Neutrophil (primary cell): Measurements from ENCODE around the gene ABCF1.
A peak's percentile ranks its signal among the peaks of the same experiment; 100 is the strongest.

Source experiments
- H3K27ac ChIP-seq: fragments of 200-600 bp; sonication (generic); 2 replicates; pipeline ENCODE4 v1.5.1; 2016; ENCODE audit warnings: mild to moderate bottlenecking, moderate library complexity
- H3K27me3 ChIP-seq: fragments of 200-600 bp; sonication (generic); 2 replicates; pipeline ENCODE4 v1.6.0; 2016; ENCODE audit warnings: mild to moderate bottlenecking
- H3K36me3 ChIP-seq: fragments of 200-600 bp; sonication (generic); 2 replicates; pipeline ENCODE4 v1.5.1; 2017
- H3K4me1 ChIP-seq, 2 experiments: fragments of 200-600 bp in 1 of 2; sonication (generic) in 1 of 2; 1 replicate in 1 of 2; 2 replicates in 1 of 2; pipeline versions ENCODE4 v1.5.1 to v1.6.1; 2013 to 2016; ENCODE audit warnings: low read depth in 1 of 2, low read length in 1 of 2, mild to moderate bottlenecking in 1 of 2, moderate library complexity in 1 of 2; ENCODE audit not compliant: control insufficient read depth in 1 of 2, insufficient read depth in 1 of 2
- H3K4me3 ChIP-seq, 2 experiments: fragments of 200-600 bp in 1 of 2; sonication (generic) in 1 of 2; 1 replicate in 1 of 2; 2 replicates in 1 of 2; pipeline ENCODE4 v1.5.1; 2013 to 2016; ENCODE audit warnings: low read depth in 1 of 2, low read length in 1 of 2, mild to moderate bottlenecking in 1 of 2, moderate library complexity in 1 of 2
- H3K9me3 ChIP-seq: fragments of 200-600 bp; sonication (generic); 2 replicates; pipeline ENCODE4 v1.5.1; 2016
- TF ChIP-seq, protein P1 (sequence below): fragments of 200-600 bp; sonication (generic); IDR thresholded peaks from 2 replicates; pipeline ENCODE4 v1.5.1; 2016; ENCODE audit warnings: antibody characterized with exemption

Gene ABCF1

GRCh38 chr6:30572148-30572547, 906 bp downstream of the ABCF1 start:
- Histone ChIP-seq H3K4me3 (peak overlapping the region; percentile 90 to 92), H3K9me3 (no peaks in the 10 kb centered on the region), H3K27me3 (no peaks in the 10 kb centered on the region), H3K36me3 (peaks cover 5% of the 10 kb centered on the region), H3K27ac (peak overlapping the region; percentile 90), H3K4me1 (peaks cover 19 to 20% of the 10 kb centered on the region in 2 experiments)
- TF ChIP-seq, protein P1, sequence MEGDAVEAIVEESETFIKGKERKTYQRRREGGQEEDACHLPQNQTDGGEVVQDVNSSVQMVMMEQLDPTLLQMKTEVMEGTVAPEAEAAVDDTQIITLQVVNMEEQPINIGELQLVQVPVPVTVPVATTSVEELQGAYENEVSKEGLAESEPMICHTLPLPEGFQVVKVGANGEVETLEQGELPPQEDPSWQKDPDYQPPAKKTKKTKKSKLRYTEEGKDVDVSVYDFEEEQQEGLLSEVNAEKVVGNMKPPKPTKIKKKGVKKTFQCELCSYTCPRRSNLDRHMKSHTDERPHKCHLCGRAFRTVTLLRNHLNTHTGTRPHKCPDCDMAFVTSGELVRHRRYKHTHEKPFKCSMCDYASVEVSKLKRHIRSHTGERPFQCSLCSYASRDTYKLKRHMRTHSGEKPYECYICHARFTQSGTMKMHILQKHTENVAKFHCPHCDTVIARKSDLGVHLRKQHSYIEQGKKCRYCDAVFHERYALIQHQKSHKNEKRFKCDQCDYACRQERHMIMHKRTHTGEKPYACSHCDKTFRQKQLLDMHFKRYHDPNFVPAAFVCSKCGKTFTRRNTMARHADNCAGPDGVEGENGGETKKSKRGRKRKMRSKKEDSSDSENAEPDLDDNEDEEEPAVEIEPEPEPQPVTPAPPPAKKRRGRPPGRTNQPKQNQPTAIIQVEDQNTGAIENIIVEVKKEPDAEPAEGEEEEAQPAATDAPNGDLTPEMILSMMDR: no peak

DNA sequence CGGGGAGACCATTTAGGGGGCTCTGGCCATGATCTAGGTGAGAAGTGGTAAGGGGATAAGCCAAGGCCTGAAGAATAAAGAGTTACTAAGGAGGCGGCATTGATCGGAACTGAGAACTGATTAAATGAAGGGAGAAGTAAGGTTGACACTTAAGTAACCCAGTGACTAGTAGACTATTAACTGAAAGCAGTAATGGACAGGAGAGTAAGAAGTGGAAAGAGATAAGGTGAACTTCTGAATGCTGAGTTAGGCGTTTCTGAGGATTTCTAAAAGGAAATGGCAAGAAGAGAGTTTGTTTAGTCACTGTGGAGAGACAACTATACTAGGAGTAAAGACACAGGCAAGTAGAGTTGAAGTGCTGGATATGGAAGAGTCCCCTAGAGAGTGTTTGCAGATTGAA, 1.9 kb downstream of the ABCF1 start:
- Histone ChIP-seq H3K27ac (no peak overlapping the region), H3K4me1 (peaks cover 19 to 20% of the 10 kb centered on the region in 2 experiments), H3K27me3 (no peaks in the 10 kb centered on the region), H3K36me3 (peaks cover 15% of the 10 kb centered on the region), H3K4me3 (no peak overlapping the region), H3K9me3 (no peaks in the 10 kb centered on the region)
- TF ChIP-seq, protein P1: no peak

GRCh38 chr6:30578051-30578450, 6.8 kb downstream of the ABCF1 start:
- no peaks in the 10 kb centered on the region for H3K4me1 ChIP-seq
- TF ChIP-seq, protein P1: no peak
- H3K27ac ChIP-seq: no peak overlapping the region
- H3K9me3 ChIP-seq: no peaks in the 10 kb centered on the region
- H3K4me3 ChIP-seq: no peak overlapping the region
- H3K27me3 ChIP-seq: no peaks in the 10 kb centered on the region
- H3K36me3 ChIP-seq: peaks cover 60% of the 10 kb centered on the region

DNA sequence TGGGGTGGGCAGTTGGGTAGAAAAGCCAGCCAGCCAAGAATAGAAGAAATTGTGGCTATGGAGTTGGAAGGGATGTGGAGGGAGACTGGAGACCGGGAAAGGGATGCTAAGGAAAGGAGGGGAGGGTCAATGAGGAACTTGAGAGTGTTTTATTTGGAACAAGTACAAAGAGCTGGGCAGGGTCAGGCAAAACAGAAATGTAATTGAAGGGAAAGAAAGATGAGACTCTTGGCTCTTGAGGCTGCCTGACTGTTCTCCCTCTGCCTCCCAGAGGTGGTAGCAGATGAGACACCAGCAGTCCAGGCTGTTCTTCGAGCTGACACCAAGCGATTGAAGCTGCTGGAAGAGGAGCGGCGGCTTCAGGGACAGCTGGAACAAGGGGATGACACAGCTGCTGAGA, 12.7 kb downstream of the ABCF1 start:
- Histone ChIP-seq H3K4me3 (no peak overlapping the region), H3K36me3 (peaks cover 94% of the 10 kb centered on the region), H3K4me1 (no peaks in the 10 kb centered on the region), H3K27me3 (no peaks in the 10 kb centered on the region), H3K27ac (no peak overlapping the region), H3K9me3 (no peaks in the 10 kb centered on the region)
- TF ChIP-seq, protein P1: no peak

DNA sequence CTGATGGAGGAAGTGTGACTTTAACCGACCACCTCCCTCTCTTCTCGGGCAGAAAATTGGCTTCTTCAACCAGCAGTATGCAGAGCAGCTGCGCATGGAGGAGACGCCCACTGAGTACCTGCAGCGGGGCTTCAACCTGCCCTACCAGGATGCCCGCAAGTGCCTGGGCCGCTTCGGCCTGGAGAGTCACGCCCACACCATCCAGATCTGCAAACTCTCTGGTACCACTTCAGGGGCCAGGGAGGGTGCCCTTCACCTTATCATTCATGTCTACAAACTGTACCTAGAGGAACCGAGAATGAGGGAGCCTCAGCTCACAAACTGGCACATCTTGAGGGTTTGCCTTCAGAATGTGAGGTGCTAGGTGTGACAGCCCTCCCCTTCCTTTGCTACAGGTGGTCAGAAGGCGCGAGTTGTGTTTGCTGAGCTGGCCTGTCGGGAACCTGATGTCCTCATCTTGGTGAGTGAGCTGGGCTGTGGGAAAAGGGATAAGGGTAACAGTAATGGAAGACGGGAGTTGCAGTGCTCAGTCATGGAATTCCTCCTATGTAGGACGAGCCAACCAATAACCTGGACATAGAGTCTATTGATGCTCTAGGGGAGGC, 18.6 kb downstream of the ABCF1 start:
- Histone ChIP-seq H3K4me3 (no peak overlapping the region), H3K27me3 (no peaks in the 10 kb centered on the region), H3K9me3 (no peaks in the 10 kb centered on the region), H3K36me3 (peaks cover 78% of the 10 kb centered on the region), H3K27ac (no peak overlapping the region), H3K4me1 (no peaks in the 10 kb centered on the region)
- TF ChIP-seq, protein P1: no peak
